SK-MEL-5 (cell line): Measurements from ENCODE around the gene ZNF619. TPM values are rescaled to one million over a fixed set of nuclear protein-coding genes. Genes with fewer than 3 reads are reported as not detected.

ENCODE experiments used
- DNase-seq: peaks from one replicate; pipeline ENCODE4 v3.0.0-alpha.2; 2016; ENCODE audit warnings: low read depth, low spot score
- in situ Hi-C: cut with HindIII; loops from 2 replicates; pipeline ENCODE4 v1.10.0; 2016; ENCODE audit warnings: low sequenced_read_pairs, high pct_unique_total_duplicates, low pct_unique_long_range_greater_than_20kb
- small RNA-seq, 2 experiments: library from RNA; depleted of rRNA; stranded (forward); fragments of <200 nt; gene quantifications; one replicate each; pipeline ENCODE3, GENCODE V24; 2014
- total RNA-seq: library from RNA; depleted of rRNA; stranded (reverse); fragments of >200 nt; shearing (Covaris generic); gene quantifications from 2 replicates; pipeline ENCODE4 v1.2.3, GENCODE V29; 2014; rRNA removed

ZNF619 gene
- total RNA-seq, 1 experiment from 2014 or later: 2.7 TPM

DNA sequence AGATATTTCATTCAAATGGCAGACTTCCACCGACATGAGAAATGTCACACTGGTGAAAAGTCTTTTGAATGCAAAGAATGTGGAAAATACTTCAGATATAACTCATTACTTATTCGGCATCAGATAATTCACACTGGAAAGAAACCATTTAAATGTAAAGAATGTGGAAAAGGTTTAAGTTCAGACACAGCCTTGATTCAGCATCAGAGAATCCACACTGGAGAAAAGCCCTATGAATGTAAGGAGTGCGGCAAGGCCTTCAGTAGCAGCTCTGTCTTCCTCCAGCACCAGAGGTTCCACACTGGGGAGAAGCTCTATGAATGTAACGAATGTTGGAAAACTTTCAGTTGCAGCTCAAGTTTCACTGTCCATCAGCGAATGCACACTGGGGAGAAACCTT is 39.3 kb downstream of the ZNF619 start:
- DNase-seq: peak; percentile 27
- in situ Hi-C loops: no loop called here

DNA sequence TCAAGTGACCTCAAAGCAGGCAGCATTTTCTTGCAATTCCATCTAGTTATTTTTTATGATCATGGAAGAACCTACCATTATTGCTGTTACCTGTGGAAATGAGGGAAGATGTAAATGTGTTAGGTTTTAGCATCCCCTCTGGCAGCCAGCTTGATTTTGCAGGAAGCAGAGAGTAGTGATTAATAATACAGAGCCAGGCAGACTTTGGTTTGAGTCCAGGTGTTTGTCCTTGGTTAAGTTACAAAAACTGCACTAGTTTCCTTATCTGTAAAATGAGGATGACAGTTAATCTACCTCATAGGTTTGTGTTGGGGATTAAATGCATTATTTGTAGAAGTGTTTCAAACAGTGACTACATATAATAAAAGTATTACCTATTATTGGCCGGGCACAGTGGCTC is 41.1 kb downstream of the ZNF619 start:
- no peak for DNase-seq
- in situ Hi-C loops: no loop called here

DNA sequence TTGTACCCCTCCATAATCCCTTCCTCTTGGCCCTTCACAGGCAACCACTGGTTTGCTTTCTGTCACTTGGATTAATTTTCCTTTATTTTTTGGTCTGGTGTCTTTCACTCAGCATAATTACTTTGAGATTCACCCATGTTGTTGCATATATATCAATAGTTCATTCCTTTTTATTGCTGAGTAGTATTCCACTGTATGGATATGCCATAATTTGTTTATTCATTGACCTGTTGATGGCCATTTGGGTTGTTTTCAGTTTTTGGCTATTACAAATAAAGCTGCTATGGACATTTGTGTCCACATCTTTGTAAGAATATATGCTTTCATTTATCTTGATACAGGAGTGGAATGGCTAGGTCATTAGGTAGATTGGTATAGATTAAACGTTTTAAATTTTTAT is 41.9 kb downstream of the ZNF619 start:
- no peak for DNase-seq
- in situ Hi-C loops: no loop called here

DNA sequence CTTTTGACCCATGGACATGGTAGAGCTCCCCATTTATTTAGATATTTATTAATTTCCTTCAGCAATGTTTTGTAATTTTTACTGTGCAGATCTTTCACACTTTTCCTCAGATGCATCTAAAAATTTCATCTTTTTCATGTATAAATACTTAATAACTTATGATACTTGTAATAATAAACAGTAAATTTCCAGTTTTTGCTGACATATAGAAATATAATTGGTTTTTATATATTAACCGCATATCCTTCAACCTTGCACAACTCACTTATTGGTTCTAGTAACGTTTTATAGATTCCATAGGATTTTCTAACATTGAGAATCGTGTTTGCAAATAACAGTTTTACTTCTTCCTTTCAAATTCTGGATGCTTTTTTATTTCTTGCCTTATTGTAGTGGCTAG is 44.3 kb downstream of the ZNF619 start:
- in situ Hi-C loops: no loop called here
- DNase-seq: no peak

DNA sequence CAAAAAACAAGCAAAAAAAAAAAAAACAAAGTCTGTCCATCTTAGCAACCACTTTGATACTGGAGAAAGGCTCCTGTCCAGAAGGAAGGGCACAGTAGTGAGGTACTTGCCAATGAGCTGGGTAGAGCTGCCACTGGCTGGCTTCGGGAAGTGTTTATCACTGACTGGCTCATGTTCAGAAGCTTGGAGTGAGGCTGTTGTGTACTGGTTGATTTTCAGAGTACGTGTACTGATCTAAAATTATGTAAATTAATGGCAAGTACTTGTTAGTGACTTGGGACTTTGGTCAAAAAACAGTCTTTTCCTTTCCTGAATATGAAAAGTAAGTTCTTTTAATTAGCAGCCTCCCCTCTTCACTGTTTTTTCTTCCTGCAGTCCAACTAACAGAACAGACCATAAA is 46.9 kb downstream of the ZNF619 start:
- in situ Hi-C loops: no loop called here
- no peak for DNase-seq

DNA sequence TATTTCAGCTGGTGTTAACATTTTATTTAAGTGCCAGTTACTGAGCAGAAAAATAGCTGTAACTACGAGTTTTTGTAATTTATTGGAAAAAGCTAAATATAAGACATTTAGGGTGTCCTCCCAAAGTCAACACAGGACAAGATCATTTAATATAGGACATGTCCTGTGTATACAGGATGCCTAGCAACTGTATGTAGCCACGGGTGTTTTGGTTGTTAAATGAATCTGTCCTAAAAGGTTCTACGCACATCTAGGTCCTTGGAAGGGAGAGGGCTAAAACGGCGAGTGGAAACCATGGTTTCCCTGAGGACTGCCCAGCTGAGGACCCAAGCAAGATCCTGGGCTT is 47.3 kb downstream of the ZNF619 start:
- in situ Hi-C loops: no loop called here
- no peak for DNase-seq

DNA sequence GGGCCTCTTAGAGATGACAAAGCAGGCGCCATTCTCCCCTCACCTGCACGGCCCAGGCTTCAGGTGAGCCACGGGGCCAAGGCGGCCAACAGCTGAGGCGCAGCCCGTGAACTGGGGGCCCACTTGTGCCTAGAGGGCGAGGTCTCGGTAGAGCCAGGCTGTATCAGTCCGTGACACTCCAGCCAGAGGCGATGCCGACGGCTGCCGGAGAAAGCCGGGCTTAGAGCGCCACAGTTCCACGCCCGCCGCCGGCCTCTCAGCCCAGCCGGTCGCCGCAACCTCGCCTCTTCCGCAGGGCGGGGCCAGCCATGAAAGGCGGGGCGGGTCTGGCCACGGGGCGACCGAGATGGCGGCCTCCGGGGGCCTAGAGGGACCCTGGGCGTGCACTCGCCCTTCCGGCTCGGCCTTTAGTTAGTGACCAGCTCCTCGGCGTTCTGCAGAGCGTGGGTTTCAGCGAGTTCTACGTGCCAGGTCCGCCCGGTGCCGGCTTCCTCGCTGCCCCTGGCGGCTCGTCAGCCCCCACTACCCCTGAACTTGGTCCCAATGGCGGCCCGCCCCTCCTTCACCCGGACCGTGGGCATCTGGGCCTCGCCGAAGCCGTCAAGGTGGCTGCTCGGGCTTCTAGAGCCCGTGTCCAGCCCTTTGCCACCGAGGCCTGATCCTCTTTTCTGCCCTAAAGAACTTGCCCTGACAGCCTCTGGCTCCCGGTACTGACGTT is 47.8 kb downstream of the ZNF619 start, which contains the start of gene ZNF621:
Gene ZNF621 (plus strand): TSS at position 393 of the 718 bp plus-strand sequence. CDS start 881 bp downstream, outside the sequence.
- in situ Hi-C loops: no loop called here
- DNase-seq: peak; percentile 66

DNA sequence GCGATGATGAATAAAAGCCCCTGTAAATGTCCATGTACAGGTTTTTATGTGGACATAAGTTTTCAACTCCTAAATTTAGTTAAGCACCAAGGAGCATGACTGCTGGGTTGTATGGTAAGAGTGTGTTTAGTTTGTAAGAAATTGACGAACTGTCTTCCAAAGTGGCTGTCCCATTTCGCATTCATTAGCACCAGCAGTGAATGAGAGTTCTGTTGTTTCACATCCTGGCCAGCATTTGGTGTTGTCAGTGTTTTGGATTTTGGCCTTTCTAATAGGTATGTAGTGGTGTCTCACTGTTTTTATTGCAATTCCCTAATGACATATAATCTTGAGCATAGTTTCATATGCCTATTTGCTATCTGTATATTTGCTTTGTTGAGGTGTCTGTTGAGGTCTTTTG is 51.5 kb downstream of the ZNF619 start:
- in situ Hi-C loops: no loop called here
- peak; percentile 53 for DNase-seq

DNA sequence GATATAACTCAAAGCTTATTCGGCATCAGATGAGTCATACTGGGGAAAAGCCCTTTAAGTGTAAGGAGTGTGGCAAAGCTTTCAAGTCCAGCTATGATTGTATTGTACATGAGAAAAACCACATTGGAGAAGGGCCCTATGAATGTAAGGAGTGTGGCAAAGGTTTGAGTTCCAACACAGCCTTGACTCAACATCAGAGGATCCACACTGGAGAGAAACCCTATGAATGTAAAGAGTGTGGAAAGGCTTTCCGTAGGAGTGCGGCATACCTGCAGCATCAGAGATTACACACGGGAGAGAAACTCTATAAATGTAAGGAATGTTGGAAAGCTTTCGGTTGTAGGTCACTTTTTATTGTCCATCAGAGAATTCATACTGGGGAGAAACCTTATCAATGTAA is 55.3 kb downstream of the ZNF619 start:
- in situ Hi-C loops: no loop called here
- no peak for DNase-seq

DNA sequence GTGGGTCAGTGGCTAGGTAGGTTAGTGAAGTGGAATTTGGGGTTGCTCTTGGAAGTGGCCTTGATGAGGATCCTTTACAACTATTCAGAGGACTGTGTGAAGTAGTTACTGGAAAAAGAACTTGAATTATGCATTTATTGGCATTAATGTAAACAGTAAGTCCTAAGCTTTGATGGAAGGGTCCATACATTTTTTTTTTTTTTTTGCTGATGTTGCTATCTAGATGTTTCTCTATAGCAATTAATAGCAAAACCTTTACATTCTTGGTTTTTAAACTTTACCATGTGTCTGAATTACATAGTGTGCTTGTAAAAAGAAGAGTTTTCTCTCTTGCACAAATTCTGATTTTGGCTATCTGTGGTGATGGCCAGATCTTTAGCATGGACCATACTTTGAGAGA is 57.4 kb downstream of the ZNF619 start:
- no peak for DNase-seq
- in situ Hi-C loops: no loop called here

Small RNA genes lying within 50 kb of the gene (small RNA-seq; reads per million reads assigned to genes)
- 1.4 to 21.2 reads per million in 2 experiments for gene RNU5B-2P

Other genes with a start within 250 kb of the ZNF619 start
- 21.9 and 24.6 TPM in 2 replicates for gene EIF1B, start 167.4 kb upstream of the ZNF619 start, total RNA-seq
- gene ENTPD3, start 89.9 kb upstream of the ZNF619 start, total RNA-seq: not detected in 2 replicates
- 891 and 898 TPM in 2 replicates for gene RPL14, start 19.8 kb upstream of the ZNF619 start, total RNA-seq
- 2.2 and 2.3 TPM in 2 replicates for gene ZNF620, start 28.9 kb downstream of the ZNF619 start, total RNA-seq
- gene ZNF621, start 47.8 kb downstream of the ZNF619 start, total RNA-seq: 6.8 and 8.3 TPM in 2 replicates